H9 (cell line): Measurements from ENCODE around the gene MIR17HG. TPM values are rescaled to one million over a fixed set of nuclear protein-coding genes. Genes with fewer than 3 reads are reported as not detected.

ENCODE experiments used
- DNase-seq: peaks from one replicate; pipeline ENCODE4 v3.0.0-alpha.2; 2017
- H2AFZ ChIP-seq: one replicate; pipeline ENCODE4 v1.6.1; 2013; ENCODE audit warnings: mild to moderate bottlenecking, low read length, control low read depth, moderate library complexity
- H2AK5ac ChIP-seq: 2 replicates; pipeline ENCODE4 v1.6.1; 2013; ENCODE audit warnings: low read length, control low read depth, mixed read lengths; ENCODE audit not compliant: insufficient read length
- H2BK120ac ChIP-seq: one replicate; pipeline ENCODE4 v1.6.1; 2013; ENCODE audit warnings: low read depth, mild to moderate bottlenecking, low read length, control low read depth, inconsistent platforms; ENCODE audit not compliant: poor library complexity, severe bottlenecking
- H2BK12ac ChIP-seq: 2 replicates; pipeline ENCODE4 v1.6.1; 2013; ENCODE audit warnings: low read length, control low read depth, mixed read lengths, low read depth; ENCODE audit not compliant: insufficient read length
- H2BK15ac ChIP-seq: 2 replicates; pipeline ENCODE4 v1.6.1; 2013; ENCODE audit warnings: low read depth, low read length, control low read depth
- H2BK20ac ChIP-seq: one replicate; pipeline ENCODE4 v1.6.1; 2013; ENCODE audit warnings: low read depth, mild to moderate bottlenecking, low read length, control low read depth, inconsistent platforms; ENCODE audit not compliant: poor library complexity, severe bottlenecking
- H2BK5ac ChIP-seq: 2 replicates; pipeline ENCODE4 v1.6.1; 2013; ENCODE audit warnings: low read length, control low read depth, mixed read lengths; ENCODE audit not compliant: insufficient read length
- H3K14ac ChIP-seq: 2 replicates; pipeline ENCODE4 v1.6.1; 2013; ENCODE audit warnings: low read length, control low read depth; ENCODE audit not compliant: insufficient read depth
- H3K18ac ChIP-seq: 2 replicates; pipeline ENCODE4 v1.6.1; 2013; ENCODE audit warnings: low read depth, mild to moderate bottlenecking, mixed read lengths, low read length, control low read depth; ENCODE audit not compliant: insufficient read length
- H3K23ac ChIP-seq: 2 replicates; pipeline ENCODE4 v1.6.1; 2013; ENCODE audit warnings: low read length, control low read depth, mixed read lengths, low read depth; ENCODE audit not compliant: insufficient read length
- H3K23me2 ChIP-seq: 2 replicates; pipeline ENCODE4 v1.6.1; 2013; ENCODE audit warnings: low read depth, mild to moderate bottlenecking, mixed read lengths, low read length, control low read depth; ENCODE audit not compliant: insufficient read length, poor library complexity, severe bottlenecking
- H3K27ac ChIP-seq: 2 replicates; pipeline ENCODE4 v1.5.1; 2013; ENCODE audit warnings: low read length, control low read depth, mixed read lengths, low read depth; ENCODE audit not compliant: insufficient read length
- H3K27me3 ChIP-seq: 2 replicates; pipeline ENCODE4 v1.6.1; 2013; ENCODE audit warnings: low read length, control low read depth, inconsistent platforms; ENCODE audit not compliant: insufficient read depth
- H3K4ac ChIP-seq: 2 replicates; pipeline ENCODE4 v1.6.1; 2013; ENCODE audit warnings: low read depth, mild to moderate bottlenecking, control low read depth, inconsistent platforms, low read length, moderate library complexity
- H3K4me1 ChIP-seq: 2 replicates; pipeline ENCODE4 v1.6.1; 2013; ENCODE audit warnings: low read length, control low read depth, inconsistent platforms; ENCODE audit not compliant: insufficient read depth
- H3K4me2 ChIP-seq: 2 replicates; pipeline ENCODE4 v1.6.1; 2013; ENCODE audit warnings: low read length, control low read depth, mixed read lengths; ENCODE audit not compliant: insufficient read length, insufficient read depth
- H3K56ac ChIP-seq: 2 replicates; pipeline ENCODE4 v1.6.1; 2013; ENCODE audit warnings: low read depth, mild to moderate bottlenecking, mixed read lengths, low read length, control low read depth; ENCODE audit not compliant: insufficient read length
- H3K79me1 ChIP-seq: 2 replicates; pipeline ENCODE4 v1.6.1; 2013; ENCODE audit warnings: low read depth, mild to moderate bottlenecking, moderate library complexity, low read length, control low read depth, inconsistent platforms; ENCODE audit not compliant: insufficient read depth, poor library complexity, severe bottlenecking
- H3K79me2 ChIP-seq: 2 replicates; pipeline ENCODE4 v1.6.1; 2013; ENCODE audit warnings: low read length, control low read depth, inconsistent platforms; ENCODE audit not compliant: insufficient read depth
- H3K9ac ChIP-seq: 2 replicates; pipeline ENCODE4 v1.6.1; 2013; ENCODE audit warnings: low read length, control low read depth, mixed read lengths; ENCODE audit not compliant: insufficient read length; ENCODE audit errors: extremely low read depth
- H3K9me3 ChIP-seq: one replicate; pipeline ENCODE4 v1.6.1; 2013; ENCODE audit warnings: low read depth, low read length, inconsistent platforms; ENCODE audit not compliant: control insufficient read depth
- H3T11ph ChIP-seq: one replicate; pipeline ENCODE4 v1.6.1; 2013; ENCODE audit warnings: mild to moderate bottlenecking, low read length, control low read depth, inconsistent platforms
- H4K20me1 ChIP-seq: one replicate; pipeline ENCODE4 v1.6.1; 2013; ENCODE audit not compliant: control insufficient read depth, insufficient read length, insufficient read depth
- H4K5ac ChIP-seq: 2 replicates; pipeline ENCODE4 v1.6.1; 2013; ENCODE audit warnings: low read depth, mild to moderate bottlenecking, mixed read lengths, low read length, control low read depth; ENCODE audit not compliant: insufficient read length
- H4K8ac ChIP-seq: replicated peaks from 2 replicates; pipeline ENCODE4 v1.6.1; 2013; ENCODE audit warnings: low read length, control low read depth, mixed read lengths, low read depth; ENCODE audit not compliant: insufficient read length
- H4K91ac ChIP-seq: 2 replicates; pipeline ENCODE4 v1.6.1; 2013; ENCODE audit warnings: low read depth, mild to moderate bottlenecking, moderate library complexity, mixed read lengths, low read length, control low read depth; ENCODE audit not compliant: insufficient read length
- H3K27ac Mint-ChIP-seq, 3 experiments: 2 replicates in 2 of 3; 3 replicates in 1 of 3; pipeline ENCODE4 v1.8.0; 2020 to 2021; ENCODE audit warnings: mixed read lengths in 3 of 3, mild to moderate bottlenecking in 1 of 3, moderate library complexity in 1 of 3
- H3K27me3 Mint-ChIP-seq: 2 replicates; pipeline ENCODE4 v1.8.0; 2021; ENCODE audit warnings: low read depth, mild to moderate bottlenecking, moderate library complexity, mixed read lengths
- H3K36me3 Mint-ChIP-seq, 3 experiments: 2 replicates in 2 of 3; 3 replicates in 1 of 3; pipeline ENCODE4 v1.8.0; 2020 to 2021; ENCODE audit warnings: low read depth in 3 of 3, mixed read lengths in 3 of 3; ENCODE audit not compliant: insufficient read depth in 1 of 3
- H3K4me1 Mint-ChIP-seq, 2 experiments: 2 replicates each; pipeline ENCODE4 v1.8.0; 2020; ENCODE audit warnings: mixed read lengths in 2 of 2
- H3K4me3 Mint-ChIP-seq, 2 experiments: 2 replicates in 1 of 2; 3 replicates in 1 of 2; pipeline ENCODE4 v1.8.0; 2020 to 2021; ENCODE audit warnings: mild to moderate bottlenecking in 2 of 2, mixed read lengths in 2 of 2, moderate library complexity in 1 of 2
- H3K9me3 Mint-ChIP-seq, 2 experiments: 2 replicates in 1 of 2; 3 replicates in 1 of 2; pipeline ENCODE4 v1.8.0; 2020; ENCODE audit warnings: mild to moderate bottlenecking in 2 of 2, mixed read lengths in 2 of 2, moderate library complexity in 1 of 2
- WGBS: extraction: QIAGEN DNeasy Blood & Tissue Kit; methylation state at CpG from one replicate; pipeline ENCODE4 v1.1.7; 2013; ENCODE audit warnings: missing lambda C conversion rate, low lambda C conversion rate, mixed read lengths; ENCODE audit not compliant: insufficient read length; ENCODE audit errors: extremely low coverage; 5-methylcytosine and 5-hydroxymethylcytosine counted together
- total RNA-seq: library from RNA; stranded (reverse); gene quantifications from 2 replicates; pipeline ENCODE4 v1.2.1, GENCODE V29; 2021
- TF ChIP-seq, protein P1 (sequence below): fragments of 200-600 bp; sonication (generic); conservative IDR thresholded peaks from 3 replicates; pipeline ENCODE4 v1.8.0; 2021; ENCODE audit warnings: antibody characterized with exemption, mild to moderate bottlenecking

Gene MIR17HG
- total RNA-seq, 1 experiment from 2014 or later, result 38.7 TPM

DNA sequence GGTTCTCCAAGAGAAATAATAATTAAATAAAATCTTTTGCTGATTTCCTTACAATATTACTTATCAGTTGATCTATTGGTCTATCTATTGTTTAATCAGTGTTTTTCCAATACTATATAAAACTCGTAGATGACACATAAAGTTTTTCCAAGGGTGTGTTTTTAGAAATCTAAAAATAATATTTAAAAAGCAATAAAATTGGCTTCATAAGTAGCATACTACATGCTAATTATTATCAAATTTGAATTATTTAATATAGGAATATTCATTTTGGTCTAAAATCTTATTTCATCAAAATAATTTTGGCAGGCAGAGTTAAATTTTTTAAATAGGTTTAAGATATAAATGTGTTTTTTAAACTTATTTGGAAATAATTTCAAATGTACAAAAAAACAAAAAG is 49.4 kb upstream of the MIR17HG start:
- WGBS, result no CpG with 5 or more reads among the region's 1 CpG
- H4K91ac ChIP-seq, result no peak overlapping the region

More for the DNA sequence above, 49.4 kb upstream of the MIR17HG start:
- H3K4me2 ChIP-seq, result no peak overlapping the region
- H4K5ac ChIP-seq, result no peak overlapping the region
- no peaks in the 10 kb centered on the region for H3K79me1 ChIP-seq
- H3K56ac ChIP-seq, result no peak overlapping the region
- no peak overlapping the region for H3T11ph ChIP-seq
- H3K4ac ChIP-seq, result no peak overlapping the region
- H3K23ac ChIP-seq, result no peak overlapping the region
- Mint-ChIP-seq H3K4me1 (peaks cover 2 to 3% of the 10 kb centered on the region in 2 experiments; a peak in 2 of 4 replicates), H3K27me3 (no peaks in the 10 kb centered on the region), H3K27ac (no peak overlapping the region), H3K9me3 (no peaks in the 10 kb centered on the region), H3K4me3 (no peak overlapping the region), H3K36me3 (no peaks in the 10 kb centered on the region)
- H3K4me1 ChIP-seq, result no peaks in the 10 kb centered on the region
- TF ChIP-seq, protein P1, sequence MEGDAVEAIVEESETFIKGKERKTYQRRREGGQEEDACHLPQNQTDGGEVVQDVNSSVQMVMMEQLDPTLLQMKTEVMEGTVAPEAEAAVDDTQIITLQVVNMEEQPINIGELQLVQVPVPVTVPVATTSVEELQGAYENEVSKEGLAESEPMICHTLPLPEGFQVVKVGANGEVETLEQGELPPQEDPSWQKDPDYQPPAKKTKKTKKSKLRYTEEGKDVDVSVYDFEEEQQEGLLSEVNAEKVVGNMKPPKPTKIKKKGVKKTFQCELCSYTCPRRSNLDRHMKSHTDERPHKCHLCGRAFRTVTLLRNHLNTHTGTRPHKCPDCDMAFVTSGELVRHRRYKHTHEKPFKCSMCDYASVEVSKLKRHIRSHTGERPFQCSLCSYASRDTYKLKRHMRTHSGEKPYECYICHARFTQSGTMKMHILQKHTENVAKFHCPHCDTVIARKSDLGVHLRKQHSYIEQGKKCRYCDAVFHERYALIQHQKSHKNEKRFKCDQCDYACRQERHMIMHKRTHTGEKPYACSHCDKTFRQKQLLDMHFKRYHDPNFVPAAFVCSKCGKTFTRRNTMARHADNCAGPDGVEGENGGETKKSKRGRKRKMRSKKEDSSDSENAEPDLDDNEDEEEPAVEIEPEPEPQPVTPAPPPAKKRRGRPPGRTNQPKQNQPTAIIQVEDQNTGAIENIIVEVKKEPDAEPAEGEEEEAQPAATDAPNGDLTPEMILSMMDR, result no peak
- H4K20me1 ChIP-seq, result no peaks in the 10 kb centered on the region
- H3K9me3 ChIP-seq, result no peaks in the 10 kb centered on the region
- no peak overlapping the region for H3K27ac ChIP-seq
- no peak for DNase-seq
- H3K14ac ChIP-seq, result no peak overlapping the region
- no peak overlapping the region for H2BK15ac ChIP-seq
- H2AFZ ChIP-seq, result no peak overlapping the region
- no peak overlapping the region for H3K18ac ChIP-seq
- H2BK5ac ChIP-seq, result no peak overlapping the region
- no peak overlapping the region for H2AK5ac ChIP-seq
- no peak overlapping the region for H2BK120ac ChIP-seq
- no peak overlapping the region for H2BK20ac ChIP-seq
- no peak overlapping the region for H4K8ac ChIP-seq
- no peaks in the 10 kb centered on the region for H3K79me2 ChIP-seq
- H3K9ac ChIP-seq, result no peak overlapping the region
- H2BK12ac ChIP-seq, result no peak overlapping the region
- no peaks in the 10 kb centered on the region for H3K23me2 ChIP-seq
- no peaks in the 10 kb centered on the region for H3K27me3 ChIP-seq
